Activated CD8-positive, alpha-beta T cell treated with anti-CD3 and anti-CD28 coated beads for 36 hours (primary cell): ENCODE measurements around the gene HK3. TPM values are rescaled to one million over a fixed set of nuclear protein-coding genes. Genes with fewer than 3 reads are reported as not detected.
"Not testable (repeated sequence)": the region's sequence is repeated elsewhere in the genome, so short reads cannot be mapped to it uniquely, and the experiment has no call there.

Experiments used
- ATAC-seq: fragments of 200-7000 bp; cut with Tn5 transposase; one replicate; pipeline ENCODE4 v1.10.0; 2021; ENCODE audit warnings: mild to moderate bottlenecking, moderate library complexity
- CTCF ChIA-PET: fragments of 350-600 bp; sonication (Branson Sonifier 250); formaldehyde crosslinking; loops from one replicate; lab custom pipeline; 2021; ENCODE audit warnings: antibody characterized with exemption; lab: Charles Lee
- POLR2A ChIA-PET: fragments of 350-600 bp; sonication (Branson Sonifier 250); formaldehyde crosslinking; loops from one replicate; lab custom pipeline; 2021; ENCODE audit warnings: antibody characterized with exemption; lab: Charles Lee
- DNase-seq: peaks from one replicate; pipeline ENCODE4 v3.0.0-alpha.2; 2020
- H3K27ac Mint-ChIP-seq: one replicate; pipeline ENCODE4 v1.8.0; 2021; ENCODE audit warnings: mild to moderate bottlenecking, mixed read lengths
- H3K27me3 Mint-ChIP-seq: one replicate; pipeline ENCODE4 v1.8.0; 2021; ENCODE audit warnings: mixed read lengths
- H3K36me3 Mint-ChIP-seq: one replicate; pipeline ENCODE4 v1.8.0; 2021; ENCODE audit warnings: low read depth, mixed read lengths
- H3K4me1 Mint-ChIP-seq: one replicate; pipeline ENCODE4 v1.8.0; 2021; ENCODE audit warnings: low read depth, mixed read lengths
- H3K4me3 Mint-ChIP-seq: one replicate; pipeline ENCODE4 v1.8.0; 2021; ENCODE audit warnings: mild to moderate bottlenecking, moderate library complexity, mixed read lengths
- H3K9me3 Mint-ChIP-seq: one replicate; pipeline ENCODE4 v1.8.0; 2021; ENCODE audit warnings: mixed read lengths
- CTCF ChIP-seq: fragments of 200-600 bp; IDR thresholded peaks from one replicate; pipeline ENCODE4 v1.8.0; 2022; ENCODE audit warnings: antibody characterized with exemption, mild to moderate bottlenecking
- intact Hi-C: fragments of 100-400 bp; cut with micrococcal nuclease; formaldehyde crosslinking; loops from one replicate; pipeline ENCODE4 v1.10.0; 2022
- total RNA-seq, 2 experiments: library from RNA; stranded (reverse); gene quantifications; one replicate each; pipeline ENCODE4 v1.2.3, GENCODE V29; 2021

Gene HK3
- total RNA-seq, 2 experiments from 2014 or later = not detected

- no peak for ATAC-seq
- no peak for DNase-seq
- Mint-ChIP-seq H3K4me1 (peaks cover 10% of the 10 kb centered on the region), H3K27ac (no peak overlapping the region), H3K36me3 (no peaks in the 10 kb centered on the region), H3K27me3 (peaks cover 29% of the 10 kb centered on the region), H3K4me3 (no peak overlapping the region), H3K9me3 (no peaks in the 10 kb centered on the region)
- POLR2A ChIA-PET = interaction anchor here (1.1 kb wide), 1 partner anchor 9 kb away, joined by 6 read pairs; no protein-coding TSS in a partner anchor
- intact Hi-C loops = no loop called here
- CTCF ChIA-PET = no interaction called here
- no peak for TF ChIP-seq CTCF
Observed at GRCh38 chr5:176873541-176874172, 25.5 kb downstream of the HK3 start.

DNA sequence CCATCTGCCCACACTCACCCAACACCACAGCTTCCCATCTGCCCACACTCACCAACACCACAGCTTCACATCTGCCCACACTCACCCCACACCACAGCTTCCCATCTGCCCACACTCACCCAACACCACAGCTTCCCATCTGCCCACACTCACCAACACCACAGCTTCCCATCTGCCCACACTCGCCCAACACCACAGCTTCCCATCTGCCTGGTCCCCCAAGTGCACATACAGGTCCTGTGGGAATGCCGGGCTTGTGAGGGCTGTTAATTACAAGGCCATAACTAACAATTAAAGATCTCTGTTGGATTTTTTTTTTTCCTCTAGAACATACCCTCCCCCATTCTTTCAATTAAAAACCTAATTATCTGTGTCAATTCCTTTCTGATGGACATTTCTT, 26.1 kb downstream of the HK3 start:
- Mint-ChIP-seq H3K27me3 (peaks cover 26% of the 10 kb centered on the region), H3K27ac (peak overlapping the region; percentile 34)
- H3K4me3 Mint-ChIP-seq, DNase-seq, H3K36me3 Mint-ChIP-seq, CTCF ChIA-PET, H3K4me1 Mint-ChIP-seq, ATAC-seq, intact Hi-C loops, H3K9me3 Mint-ChIP-seq: not testable (repeated sequence)
- POLR2A ChIA-PET = interaction anchor here (1.1 kb wide), 1 partner anchor 10 kb away, joined by 6 read pairs; no protein-coding TSS in a partner anchor

DNA sequence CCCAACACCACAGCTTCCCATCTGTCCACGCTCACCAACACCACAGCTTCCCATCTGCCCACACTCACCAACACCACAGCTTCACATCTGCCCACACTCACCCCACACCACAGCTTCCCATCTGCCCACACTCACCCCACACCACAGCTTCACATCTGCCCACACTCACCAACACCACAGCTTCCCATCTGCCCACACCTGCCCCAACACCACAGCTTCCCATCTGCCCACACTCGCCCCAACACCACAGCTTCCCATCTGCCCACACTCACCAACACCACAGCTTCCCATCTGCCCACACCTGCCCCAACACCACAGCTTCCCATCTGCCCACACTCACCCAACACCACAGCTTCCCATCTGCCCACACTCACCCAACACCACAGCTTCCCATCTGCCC, 26.6 kb downstream of the HK3 start:
- H3K4me3 Mint-ChIP-seq, H3K4me1 Mint-ChIP-seq, H3K36me3 Mint-ChIP-seq, CTCF ChIA-PET, H3K27ac Mint-ChIP-seq, H3K9me3 Mint-ChIP-seq, ATAC-seq, intact Hi-C loops, DNase-seq: not testable (repeated sequence)
- POLR2A ChIA-PET = interaction anchor here (1.1 kb wide), 1 partner anchor 10 kb away, joined by 6 read pairs; no protein-coding TSS in a partner anchor
- H3K27me3 Mint-ChIP-seq = peaks cover 27% of the 10 kb centered on the region

DNA sequence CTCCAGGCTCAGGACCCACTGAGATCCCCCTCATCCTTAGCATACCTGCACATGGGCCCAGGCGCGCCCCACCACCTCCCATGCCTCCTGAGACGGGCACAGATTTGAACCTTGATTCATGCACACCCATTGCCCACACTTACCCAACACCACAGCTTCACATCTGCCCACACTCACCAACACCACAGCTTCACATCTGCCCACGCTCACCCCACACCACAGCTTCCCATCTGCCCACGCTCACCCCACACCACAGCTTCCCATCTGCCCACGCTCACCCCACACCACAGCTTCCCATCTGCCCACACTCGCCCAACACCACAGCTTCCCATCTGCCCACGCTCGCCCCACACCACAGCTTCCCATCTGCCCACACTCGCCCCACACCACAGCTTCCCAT, 28.5 kb downstream of the HK3 start:
- POLR2A ChIA-PET, DNase-seq, H3K36me3 Mint-ChIP-seq, CTCF ChIA-PET, H3K9me3 Mint-ChIP-seq, intact Hi-C loops, H3K4me1 Mint-ChIP-seq, ATAC-seq, H3K4me3 Mint-ChIP-seq, H3K27ac Mint-ChIP-seq: not testable (repeated sequence)
- H3K27me3 Mint-ChIP-seq = peaks cover 29% of the 10 kb centered on the region

GRCh38 chr5:176870110-176870591, 29.0 kb downstream of the HK3 start:
- intact Hi-C loops = no loop called here
- ChIA-PET CTCF (no interaction called here), POLR2A (no interaction called here)
- TF ChIP-seq CTCF = no peak
- H3K27ac Mint-ChIP-seq = no peak overlapping the region
- peaks cover 27% of the 10 kb centered on the region for H3K27me3 Mint-ChIP-seq
- H3K4me1 Mint-ChIP-seq = no peaks in the 10 kb centered on the region
- DNase-seq (no peak), ATAC-seq (no peak)
- H3K9me3 Mint-ChIP-seq = no peaks in the 10 kb centered on the region
- no peaks in the 10 kb centered on the region for H3K36me3 Mint-ChIP-seq
- no peak overlapping the region for H3K4me3 Mint-ChIP-seq

GRCh38 chr5:176869501-176870109, 29.5 kb downstream of the HK3 start:
- TF ChIP-seq CTCF = no peak
- Mint-ChIP-seq H3K4me3 (no peak overlapping the region), H3K27ac (no peak overlapping the region), H3K27me3 (peaks cover 22% of the 10 kb centered on the region), H3K36me3 (no peaks in the 10 kb centered on the region), H3K9me3 (no peaks in the 10 kb centered on the region), H3K4me1 (no peaks in the 10 kb centered on the region)
- intact Hi-C loops = no loop called here
- no peak for DNase-seq
- CTCF ChIA-PET = no interaction called here
- POLR2A ChIA-PET = no interaction called here
- no peak for ATAC-seq
